Brain pericyte (primary cell): ENCODE measurements around the gene CXADR.

ENCODE experiments used
- DNase-seq: peaks from one replicate; pipeline ENCODE4 v3.0.0-alpha.2; 2012; ENCODE audit warnings: low read depth, low spot score

The CXADR gene

DNA sequence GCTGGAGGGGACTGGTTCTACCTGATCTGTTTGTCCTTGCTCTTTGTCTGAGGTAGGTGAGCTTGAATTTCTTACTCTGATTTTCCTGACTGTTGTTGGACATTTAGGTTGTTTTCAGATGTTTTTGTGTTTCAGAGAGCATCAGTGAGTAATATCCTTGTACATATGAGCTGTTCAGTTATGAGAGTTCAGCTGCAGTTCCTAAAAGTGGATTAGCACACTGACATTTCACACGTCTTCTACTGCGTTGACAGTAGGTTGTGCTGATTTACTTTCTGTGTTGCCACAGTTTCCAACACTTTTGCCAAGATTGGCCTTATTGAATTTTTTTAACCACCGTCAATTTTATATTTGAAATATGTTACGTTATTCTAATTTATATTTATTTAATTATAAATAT is 27.7 kb downstream of the CXADR start:
- DNase-seq: no peak

DNA sequence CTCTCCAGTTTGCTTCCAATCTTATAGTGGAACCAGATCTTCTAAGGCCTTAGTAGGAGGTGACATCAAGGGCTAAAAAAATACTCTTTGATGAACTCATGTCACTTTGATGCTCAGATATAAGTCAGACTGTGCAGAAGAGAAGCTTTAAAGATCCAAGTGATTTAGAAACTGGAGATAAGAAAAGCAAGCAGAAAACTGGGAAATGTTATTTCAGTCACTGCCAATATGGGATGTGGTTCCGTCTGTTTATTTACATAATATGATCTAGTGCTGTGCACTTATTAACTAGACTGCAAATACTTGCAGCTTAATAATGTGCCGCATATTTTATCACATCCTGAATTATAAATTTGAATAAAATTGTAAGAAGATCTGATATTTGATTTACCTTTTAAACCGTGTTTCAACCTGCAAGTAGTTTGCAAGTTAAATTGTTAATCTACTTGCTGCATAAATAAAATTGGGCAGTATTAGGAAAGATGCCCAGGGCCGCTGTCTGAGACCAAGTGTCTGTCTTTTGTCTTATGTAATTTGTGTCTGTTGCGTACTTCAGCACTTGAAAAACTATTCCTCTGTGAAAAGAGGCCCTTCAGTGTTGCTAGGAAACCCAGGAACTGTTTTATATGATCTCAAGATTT is 29.6 kb downstream of the CXADR start:
- DNase-seq: no peak

DNA sequence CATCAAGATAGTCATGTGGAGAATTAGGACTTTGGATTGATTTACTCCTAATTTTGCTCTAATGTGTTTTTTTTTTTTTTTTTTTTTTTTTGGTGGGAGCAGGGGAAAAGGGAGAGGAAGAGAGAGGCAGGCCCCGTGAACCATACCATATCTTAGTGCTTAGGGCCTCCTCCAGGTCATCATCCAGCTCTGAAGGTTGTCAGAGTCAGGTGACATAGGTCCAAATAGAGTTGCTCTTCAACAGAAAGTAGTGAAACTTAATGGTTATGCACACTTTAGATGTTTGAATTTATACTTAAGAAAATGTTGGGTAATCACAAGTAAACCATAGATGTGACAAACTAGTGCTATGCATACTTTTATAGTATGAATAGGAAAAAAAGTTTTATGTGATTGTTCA is 32.2 kb downstream of the CXADR start:
- no peak for DNase-seq

DNA sequence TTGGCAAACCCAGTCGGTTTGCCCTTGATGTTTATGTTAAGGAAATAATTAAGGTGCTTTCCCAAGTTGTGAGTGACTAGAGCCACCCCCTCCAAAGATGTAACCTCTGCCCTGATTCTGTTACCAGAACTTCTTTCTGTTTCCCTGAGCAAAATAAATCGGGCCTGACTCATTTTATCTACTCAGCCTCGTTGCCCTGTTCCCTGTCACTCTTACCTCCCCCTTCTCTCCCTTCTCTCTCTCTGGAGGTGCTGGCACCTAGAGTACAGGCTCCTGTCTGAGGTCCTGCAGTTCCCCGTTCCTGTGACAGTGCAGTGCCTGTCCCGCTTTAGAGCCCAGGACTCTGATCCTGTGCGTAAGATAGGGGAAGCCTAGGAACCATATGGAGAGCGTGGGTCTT is 35.4 kb downstream of the CXADR start:
- no peak for DNase-seq

DNA sequence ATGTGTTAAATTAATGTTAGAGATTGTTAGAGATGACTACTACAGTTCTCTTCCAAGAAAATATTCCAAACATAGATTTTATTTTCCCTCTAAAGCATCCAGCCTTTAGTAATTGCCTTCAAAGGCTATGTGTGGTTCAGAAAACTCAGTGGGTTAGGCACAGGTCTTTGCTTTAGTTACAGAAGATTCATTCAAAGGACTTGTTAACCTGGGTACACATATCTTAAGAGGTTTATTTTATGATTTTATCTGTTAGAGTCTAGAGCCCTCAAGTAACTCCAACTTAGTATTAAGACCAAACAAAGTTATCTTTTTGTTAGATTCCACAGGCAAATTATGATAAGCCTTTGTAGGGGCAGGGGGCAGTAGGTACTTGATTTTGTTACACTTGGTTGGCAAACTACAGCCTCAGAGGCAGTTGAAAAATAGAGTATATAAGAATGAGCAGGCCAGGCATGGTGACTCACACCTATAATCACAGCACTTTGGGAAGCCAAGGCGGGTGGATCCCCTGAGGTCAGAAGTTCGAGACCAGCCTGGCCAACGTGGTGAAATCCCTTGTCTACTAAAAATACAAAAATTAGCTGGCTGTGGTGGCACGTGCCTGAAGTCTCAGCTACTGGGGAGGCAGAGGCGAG is 37.9 kb downstream of the CXADR start:
- no peak for DNase-seq

DNA sequence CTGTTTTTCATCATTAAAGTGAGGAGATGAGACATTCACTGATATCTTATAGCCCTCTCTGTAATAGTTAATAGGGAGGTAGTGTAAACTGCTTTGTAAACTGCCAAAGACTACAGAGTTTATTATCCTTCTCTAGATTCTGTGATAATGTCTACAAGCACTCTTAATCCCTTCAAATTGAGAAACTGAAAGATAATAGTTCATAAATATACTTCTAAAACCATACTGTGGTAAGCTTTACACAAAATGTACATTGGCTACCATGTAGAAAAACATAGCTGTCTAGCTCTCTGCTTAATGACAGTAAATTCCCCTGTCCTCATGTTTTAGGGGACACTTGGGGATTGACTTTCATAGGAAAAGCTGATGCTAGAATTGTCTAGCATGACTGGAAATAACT is 39.6 kb downstream of the CXADR start:
- DNase-seq: no peak

DNA sequence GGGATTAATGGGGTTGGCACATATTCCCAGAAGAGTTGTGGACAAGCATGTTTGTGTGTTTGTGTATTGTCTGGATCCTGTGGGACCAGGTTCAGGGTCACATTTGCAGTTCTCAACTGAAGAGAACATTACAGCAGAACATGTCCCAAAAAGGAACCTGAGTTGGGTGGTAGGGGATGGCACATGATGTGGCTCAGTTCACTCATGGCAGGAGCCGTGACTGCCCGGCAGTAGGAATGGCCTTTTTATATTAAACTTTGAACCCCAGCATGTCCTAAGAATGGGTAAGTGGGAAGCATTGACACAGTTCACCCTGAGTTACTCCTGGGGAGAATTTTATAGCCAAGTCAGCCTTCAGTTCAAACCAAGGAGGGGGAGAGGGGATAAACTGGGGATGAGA is 41.3 kb downstream of the CXADR start:
- DNase-seq: no peak

DNA sequence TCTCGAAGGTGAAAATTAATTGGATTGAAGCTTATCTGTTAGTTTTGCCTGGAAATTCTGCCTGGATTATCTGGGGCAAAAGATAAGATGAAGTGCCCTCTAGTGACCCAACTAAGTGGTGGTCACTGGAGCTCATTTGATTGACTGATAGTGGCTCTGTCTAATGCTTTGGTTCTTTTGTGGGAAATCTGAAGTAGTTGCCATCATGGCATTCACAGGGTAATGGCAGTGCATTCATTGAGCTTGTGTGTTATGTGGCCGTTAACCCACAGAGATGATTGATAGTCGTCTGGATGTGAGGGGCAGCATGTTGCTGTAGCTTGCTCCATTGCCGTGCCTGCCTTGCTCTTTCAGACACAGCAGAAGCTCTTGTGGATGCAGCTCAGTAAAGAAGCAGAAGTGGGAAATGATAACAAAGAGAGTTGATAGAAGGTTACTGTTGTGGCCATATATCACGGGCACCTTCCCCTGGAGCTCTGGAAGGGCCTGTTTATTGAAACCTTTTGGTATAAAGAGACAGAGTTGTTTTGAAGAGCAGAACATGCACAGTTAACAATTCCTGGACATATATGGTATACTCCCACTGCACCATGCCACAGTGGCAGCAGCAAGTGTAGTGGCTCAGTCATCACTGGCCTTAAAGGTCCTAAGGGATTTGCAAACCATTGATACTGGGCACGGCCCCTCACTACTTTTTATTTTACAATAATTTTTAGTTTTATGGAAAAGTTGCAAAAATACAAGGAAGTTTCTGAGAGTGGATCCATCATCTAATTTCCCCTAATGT is 42.0 kb downstream of the CXADR start:
- DNase-seq: no peak

DNA sequence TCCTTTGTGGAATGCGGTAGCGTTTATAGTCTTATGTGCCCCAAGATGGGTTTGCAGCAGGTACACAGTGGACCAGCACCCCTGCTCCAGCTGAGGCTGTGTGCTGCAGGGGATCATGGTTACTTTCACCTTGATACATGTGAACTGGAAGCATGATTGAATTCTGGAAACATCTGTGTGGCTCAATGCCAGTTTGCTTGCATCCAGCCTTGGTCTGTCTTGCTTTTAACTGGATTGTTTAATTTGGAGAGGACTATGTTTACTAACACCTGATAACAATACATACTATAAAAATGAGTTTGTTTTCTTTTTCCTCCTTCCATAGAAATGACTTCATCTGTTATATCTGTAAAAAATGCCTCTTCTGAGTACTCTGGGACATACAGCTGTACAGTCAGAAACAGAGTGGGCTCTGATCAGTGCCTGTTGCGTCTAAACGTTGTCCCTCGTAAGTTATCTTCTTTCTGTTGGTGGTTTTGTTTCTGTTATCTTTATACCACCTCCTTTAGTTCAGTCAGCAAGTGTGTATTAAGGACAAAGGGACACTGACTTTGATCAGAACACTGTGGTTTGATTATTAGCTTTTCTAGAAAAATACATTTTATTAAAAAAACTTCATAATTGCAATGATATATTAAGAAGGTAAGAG is 47.7 kb downstream of the CXADR start:
- DNase-seq: no peak

DNA sequence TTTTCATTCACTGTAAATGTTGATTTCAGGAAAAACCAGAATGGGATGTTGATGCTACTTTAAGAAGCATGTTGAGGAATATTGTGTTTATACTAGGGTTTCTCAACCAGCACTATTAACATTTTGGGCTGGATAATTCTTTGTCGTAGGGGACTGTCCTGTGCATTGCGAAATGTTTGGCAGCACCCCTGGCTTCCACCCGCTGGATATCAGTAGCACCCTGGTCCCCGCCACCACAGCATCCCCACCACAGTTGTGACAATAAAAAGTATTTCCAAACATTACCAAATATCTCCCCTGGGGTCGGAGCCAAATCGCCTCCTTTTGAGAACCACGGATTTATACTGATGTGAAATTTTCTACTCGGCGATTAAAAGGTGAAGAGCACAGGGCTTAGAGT is 57.9 kb downstream of the CXADR start:
- no peak for DNase-seq

DNA sequence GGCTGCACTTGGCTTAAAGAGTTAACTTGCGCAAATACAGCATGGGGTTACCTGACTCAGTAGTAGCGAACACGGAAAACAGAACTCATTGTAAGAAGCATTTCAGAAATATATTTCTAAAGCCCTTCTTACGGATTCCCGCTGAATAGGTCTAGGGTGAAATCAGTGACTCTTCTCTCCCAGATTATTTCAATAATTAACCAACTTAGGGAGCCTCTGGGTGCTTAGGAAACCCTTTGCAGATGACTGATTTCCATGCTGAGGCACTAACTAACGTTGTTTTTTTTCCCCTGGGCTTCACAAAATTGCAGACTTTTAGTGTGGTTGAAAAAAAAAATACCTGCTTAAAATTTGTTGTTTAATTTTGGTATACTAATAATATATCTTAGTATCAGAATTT is 59.6 kb downstream of the CXADR start:
- DNase-seq: no peak

DNA sequence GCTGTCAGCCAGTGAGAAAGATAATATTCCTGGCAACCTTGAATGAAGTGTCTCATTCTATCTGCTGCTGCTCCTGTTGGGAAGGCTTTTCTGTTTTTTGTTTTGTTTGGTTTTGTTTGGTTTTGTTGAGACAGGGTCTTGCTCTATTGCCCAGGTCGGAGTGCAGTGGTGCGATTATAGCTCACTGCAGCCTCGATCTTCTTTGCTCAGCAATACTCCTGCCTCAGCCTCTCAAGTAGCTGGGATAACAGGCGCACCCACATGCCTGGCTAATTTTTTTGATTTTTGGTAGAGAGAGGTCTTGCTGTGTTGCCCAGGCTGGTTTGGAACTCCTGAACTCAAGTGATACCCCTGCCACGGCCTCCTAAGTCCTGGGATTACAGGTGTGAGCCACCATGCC is 62.2 kb downstream of the CXADR start:
- no peak for DNase-seq

DNA sequence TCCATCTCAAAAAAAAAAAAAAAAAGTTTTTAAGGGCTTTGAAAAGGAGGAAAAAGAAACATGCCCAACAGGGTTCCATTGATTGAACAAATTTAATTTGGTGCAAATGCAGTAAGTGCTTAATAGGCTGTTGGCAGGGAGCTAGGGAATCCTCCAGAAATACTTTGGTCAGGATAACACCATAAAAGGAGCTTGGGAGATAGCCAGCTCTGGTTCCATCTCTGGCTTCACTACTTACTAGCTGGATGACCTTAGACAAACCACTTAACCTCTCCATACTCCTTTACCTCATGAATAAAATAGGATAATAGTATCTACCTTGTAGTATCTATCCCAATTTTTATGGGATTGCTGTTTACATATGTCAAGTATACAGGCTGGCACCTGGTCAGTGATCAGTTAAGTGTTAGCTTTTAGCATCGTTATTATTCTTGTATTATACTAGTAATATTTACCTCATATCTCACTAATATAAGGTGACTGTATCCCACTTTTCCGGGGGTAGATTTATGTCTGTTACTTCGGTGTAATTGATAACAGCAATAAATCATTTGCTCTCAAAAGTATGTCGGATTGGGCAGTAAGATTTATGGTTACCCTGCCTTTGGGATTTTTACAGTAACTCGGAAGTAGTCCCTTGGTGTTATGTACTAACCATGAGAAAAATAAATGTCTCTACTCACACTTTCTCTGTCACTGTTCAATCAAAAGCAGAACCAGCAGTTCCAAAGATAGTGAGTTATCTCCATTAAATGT is 63.4 kb downstream of the CXADR start:
- no peak for DNase-seq

DNA sequence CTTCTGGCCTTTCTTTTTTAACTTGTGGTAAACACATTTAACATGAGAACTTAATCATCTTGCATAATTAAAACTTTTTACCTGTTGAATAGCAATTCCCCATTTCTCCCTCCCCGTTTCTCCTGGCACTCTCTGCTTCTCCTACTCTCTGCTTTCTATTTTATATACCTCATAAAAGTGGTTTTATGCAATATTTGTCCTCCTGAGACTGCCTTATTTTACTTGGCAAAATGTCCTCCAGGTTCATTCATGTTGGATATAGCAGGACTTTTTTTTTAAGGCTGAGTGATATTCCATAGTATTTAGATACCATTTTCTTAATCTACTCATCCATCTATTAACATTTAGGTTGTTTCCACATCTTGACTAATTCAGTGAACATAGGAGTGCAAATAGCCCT is 64.9 kb downstream of the CXADR start:
- no peak for DNase-seq

DNA sequence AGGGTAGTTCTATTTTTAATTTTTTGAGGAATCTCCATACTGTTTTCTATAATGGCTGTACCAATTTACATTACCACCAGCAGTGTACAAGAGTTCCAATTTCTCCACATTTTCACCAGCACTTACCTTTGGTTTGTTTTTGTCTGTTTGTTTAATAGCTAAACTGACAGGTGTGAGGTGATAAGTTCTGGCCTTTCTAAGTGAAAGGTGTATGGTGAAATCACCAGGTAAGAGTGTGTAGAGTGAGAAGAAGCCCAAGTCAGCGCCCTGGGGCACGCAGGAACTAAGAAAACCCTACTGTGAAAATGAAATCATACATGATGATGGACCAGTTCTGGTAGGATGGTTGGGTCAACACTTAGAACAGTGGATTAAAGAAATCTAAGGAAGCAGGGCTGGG is 65.3 kb downstream of the CXADR start:
- DNase-seq: no peak

DNA sequence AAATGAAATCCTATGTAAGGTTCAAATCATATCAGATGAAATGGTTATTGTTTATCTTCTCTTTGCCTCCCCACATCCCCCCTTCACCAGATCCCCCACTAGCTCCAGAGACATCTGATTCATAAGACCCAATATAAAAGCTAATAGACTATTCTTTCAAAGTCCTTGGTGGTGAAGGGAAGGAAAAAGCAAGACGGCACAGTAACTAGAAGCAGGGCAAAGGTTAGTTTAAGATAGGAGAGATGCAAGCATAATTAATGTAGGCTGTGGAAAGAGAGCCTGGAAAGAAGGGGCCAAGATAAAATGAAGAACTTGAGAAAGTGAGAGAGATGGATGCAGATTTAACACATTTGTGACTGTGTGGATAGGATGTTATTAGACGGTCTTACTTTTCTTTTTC is 66.0 kb downstream of the CXADR start:
- DNase-seq: no peak

DNA sequence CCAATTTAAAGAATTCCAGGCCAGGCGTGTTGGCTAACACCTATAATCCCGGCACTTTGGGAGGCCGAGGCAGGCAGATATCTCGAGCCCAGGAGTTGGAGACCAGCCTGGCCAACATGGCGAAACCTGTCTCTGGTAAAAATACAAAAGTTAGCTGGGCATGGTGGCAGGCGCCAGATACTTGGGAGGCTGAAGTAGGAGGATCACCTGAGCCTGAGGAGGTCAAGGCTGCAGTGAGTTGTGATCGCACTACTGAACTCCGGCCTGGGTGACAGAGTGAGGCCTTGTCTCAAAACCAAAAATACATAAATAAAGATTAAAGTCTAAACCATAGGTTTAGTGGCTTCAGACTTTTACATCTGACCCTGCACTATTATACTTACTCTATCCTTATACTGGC is 67.5 kb downstream of the CXADR start:
- no peak for DNase-seq

DNA sequence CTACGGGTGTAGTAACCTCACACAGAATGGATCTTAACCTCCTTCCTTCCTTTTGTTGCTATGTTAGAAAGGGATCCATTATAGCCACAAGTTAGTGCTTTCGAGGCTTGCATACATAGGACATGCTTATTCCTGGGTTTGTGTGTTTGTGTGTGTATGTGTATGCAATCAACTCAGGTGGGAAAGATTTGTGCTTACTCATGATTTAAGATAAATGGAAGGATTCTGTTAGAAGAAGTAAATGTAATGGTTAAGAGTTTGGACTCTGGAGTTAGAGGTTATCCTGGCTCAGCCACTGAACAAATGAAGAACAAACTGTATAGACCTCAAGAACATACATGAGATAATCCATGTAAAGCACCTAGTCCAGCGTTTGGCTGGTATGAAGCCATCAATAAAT is 71.1 kb downstream of the CXADR start:
- DNase-seq: no peak

DNA sequence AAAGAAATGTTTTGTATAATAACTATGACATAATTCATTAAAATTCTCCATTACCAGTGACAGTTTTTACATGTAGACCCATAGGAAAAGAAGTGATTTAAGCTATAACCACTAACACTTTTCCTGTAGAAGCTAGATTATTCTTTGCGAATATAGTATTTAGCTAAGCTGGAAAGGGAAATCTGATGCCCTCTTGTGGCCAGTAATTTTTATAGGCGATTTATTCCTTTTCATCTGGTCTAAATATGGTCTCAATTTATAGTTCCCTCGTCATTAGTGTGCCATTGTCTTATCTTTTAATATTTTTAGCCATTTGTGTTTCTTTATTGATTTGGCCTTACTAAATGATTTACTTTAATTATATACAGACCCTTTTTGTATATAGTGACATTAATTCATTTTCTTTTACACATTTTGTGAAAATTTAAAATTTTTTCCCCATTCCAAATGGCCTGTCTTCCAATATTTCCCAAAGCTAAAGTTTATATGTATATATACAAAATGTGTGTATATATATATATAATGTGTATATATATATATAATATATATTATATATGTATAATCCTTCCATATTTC is 73.1 kb downstream of the CXADR start:
- DNase-seq: no peak

DNA sequence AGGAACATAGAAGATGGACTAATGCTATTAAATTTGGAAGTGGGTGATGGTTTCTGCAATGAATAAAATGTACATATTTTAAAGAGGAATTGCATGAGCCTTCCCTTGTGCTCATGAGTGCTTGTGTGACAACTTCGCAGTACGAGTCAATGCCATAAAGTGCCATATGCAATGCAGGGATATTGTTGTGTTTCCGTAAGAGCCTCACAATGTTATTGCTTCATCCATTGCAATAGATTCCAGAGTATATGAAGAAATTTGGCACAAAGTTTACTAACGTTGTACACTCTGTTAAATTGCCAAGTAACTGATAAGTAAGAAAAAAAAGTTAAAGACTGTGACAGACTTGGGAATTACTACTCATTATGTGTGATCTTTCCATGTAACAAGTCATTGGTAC is 77.6 kb downstream of the CXADR start:
- DNase-seq: no peak

DNA sequence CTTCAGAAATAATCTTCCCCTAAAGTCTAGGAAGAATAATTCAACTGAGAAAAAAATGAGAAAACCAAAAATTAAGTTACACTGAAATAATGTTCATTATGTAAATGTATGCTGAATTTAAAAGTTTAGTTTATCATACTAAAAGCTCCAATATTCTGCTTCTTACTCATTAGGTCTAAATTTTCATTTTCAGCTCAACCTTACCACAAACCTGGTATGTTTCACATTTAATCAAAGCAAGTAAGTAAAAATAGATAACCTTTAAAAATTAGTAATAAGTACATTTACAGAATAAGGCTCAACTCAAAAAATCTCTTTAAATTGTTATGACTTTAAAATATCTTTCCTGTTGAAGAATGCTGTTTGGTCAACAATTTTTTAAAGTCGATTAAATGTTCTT is 84.8 kb downstream of the CXADR start:
- DNase-seq: no peak

DNA sequence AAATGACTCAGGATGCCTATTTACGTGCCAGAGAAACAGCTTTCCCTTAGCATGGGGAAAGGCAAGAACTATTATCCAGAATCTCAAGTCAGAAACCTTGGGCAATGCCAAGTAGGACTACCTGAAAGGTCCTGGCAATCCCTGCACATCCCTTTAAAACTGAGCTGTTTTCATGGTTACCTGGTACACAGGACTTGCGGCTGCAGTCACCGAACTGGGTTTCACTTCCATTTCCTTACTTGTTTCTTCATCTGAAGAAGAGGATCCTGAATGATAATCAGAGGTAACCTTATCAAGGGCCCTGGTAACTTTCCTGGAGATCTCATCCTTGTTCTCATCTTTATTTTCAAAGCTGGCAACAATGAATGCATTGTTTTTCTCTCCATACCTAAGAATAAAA is 85.6 kb downstream of the CXADR start:
- DNase-seq: no peak
